Fibroblast of pulmonary artery (primary cell): ENCODE results near the gene FAM47E.

Source experiments
- DNase-seq: peaks from one replicate; pipeline ENCODE4 v3.0.0-alpha.2; 2010; ENCODE audit warnings: low read depth
- H3K4me3 ChIP-seq: replicated peaks from 2 replicates; pipeline ENCODE4 v1.5.1; 2011; ENCODE audit warnings: low read depth, mild to moderate bottlenecking, control low read depth, low read length, moderate library complexity
- TF ChIP-seq, protein P1 (sequence below): IDR thresholded peaks from 2 replicates; pipeline ENCODE4 v1.5.1; 2011; ENCODE audit warnings: mild to moderate bottlenecking, control low read depth, low read length, inconsistent platforms; ENCODE audit errors: missing control alignments

FAM47E gene

DNA sequence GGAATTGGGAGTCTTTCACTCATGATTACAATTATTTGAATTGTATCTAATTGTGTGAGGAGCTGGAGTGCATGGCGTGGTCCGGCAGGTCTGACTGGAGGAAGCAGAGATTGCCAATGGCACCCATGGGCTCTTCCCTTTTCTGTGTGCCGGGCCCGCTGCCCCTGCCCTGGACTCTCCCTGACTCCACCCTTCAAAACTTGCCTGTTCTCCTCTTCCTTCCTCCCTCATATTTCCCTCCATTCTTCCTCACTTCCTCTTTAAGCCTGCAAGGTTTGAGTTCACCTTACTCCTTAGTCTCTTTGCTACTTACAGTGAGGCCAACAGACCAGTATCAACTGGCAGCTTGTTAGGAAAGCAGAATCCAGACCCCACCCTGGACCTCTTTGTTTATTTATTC, 48.5 kb downstream of the FAM47E start:
- no peak overlapping the region for H3K4me3 ChIP-seq
- TF ChIP-seq, protein P1, sequence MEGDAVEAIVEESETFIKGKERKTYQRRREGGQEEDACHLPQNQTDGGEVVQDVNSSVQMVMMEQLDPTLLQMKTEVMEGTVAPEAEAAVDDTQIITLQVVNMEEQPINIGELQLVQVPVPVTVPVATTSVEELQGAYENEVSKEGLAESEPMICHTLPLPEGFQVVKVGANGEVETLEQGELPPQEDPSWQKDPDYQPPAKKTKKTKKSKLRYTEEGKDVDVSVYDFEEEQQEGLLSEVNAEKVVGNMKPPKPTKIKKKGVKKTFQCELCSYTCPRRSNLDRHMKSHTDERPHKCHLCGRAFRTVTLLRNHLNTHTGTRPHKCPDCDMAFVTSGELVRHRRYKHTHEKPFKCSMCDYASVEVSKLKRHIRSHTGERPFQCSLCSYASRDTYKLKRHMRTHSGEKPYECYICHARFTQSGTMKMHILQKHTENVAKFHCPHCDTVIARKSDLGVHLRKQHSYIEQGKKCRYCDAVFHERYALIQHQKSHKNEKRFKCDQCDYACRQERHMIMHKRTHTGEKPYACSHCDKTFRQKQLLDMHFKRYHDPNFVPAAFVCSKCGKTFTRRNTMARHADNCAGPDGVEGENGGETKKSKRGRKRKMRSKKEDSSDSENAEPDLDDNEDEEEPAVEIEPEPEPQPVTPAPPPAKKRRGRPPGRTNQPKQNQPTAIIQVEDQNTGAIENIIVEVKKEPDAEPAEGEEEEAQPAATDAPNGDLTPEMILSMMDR = no peak

DNA sequence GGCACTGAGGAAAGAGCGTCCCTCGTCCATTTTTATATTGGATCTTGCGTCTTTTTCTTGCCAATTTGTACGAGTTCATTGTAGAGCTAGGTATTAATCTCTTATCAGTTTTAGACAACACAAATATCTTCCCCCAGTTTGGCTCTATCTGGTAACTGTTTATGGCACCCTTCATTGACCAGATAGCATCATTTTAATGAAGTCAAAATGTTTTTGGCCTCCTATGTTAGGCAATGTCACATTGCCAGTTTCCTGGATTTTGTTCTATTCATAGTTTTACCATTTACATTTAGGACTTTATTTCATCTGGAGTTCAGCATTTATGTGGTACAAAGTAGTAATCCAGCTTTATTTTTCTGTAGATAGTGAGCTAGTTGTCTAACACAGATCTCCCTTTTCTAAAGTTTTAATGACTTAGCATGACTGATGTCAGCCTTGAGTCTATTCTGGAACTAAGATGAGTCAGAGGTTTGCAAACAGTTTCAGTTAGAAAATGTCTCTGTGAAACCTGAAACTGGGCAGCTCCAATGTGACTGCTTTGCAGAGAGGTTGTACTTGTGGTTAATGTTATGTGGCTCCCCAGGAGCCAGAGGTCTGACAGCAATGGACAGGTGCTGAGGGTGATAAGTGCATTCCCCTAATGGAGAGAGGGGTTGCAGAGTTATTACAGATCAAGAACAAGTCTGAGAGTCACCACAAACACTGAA, 49.7 kb downstream of the FAM47E start:
- no peak overlapping the region for H3K4me3 ChIP-seq
- peak; percentile 59 for DNase-seq
- TF ChIP-seq, protein P1 = no peak

More for the DNA sequence above, 48.5 kb downstream of the FAM47E start:
- DNase-seq = no peak

DNA sequence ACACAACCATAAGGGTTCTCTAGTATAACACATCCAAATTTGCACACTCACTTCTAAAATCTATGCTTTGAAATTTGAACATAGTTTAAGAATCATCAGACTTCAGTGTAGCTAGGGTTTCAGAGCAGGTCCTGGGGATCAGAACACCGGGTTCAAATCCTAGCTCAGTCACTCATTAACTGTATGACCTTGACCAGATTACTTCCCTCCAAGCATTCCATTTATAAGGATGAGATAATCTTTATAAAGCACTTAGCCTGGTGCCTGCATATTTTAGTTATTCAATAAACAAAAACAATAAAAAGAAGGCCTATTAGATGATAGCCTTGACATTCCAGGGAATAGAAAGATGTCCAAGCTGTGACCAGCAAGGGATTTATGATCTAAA, 50.2 kb downstream of the FAM47E start:
- DNase-seq = no peak
- TF ChIP-seq, protein P1 = no peak
- no peak overlapping the region for H3K4me3 ChIP-seq

DNA sequence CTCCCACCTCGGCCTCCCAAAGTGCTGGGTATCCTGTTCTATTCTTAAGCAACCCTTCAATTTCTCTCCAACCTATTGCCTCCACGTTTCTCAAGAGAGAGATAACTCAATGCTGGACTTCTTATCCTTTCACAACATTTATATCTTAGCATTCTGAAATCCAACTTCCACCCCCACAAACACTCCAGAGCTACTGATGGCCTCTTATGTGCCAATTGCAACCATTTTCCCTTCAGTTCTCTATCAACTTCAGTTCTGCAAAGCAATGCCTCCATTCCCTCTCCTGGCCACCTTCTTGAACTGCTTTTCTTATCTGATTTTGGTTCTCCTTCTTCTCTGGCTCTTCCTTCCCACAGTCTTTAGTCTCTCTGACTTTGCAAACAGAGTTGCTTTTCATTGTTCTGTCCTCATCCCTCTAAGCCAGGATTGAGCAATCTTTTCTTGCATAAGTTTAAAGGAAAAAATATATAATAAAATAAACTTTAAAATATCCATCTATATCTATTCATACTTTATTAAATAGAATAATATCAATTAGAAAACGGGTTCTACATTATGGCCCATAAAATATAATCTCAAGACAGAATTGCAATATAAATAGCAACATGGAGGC, 51.4 kb downstream of the FAM47E start:
- TF ChIP-seq, protein P1 = no peak
- no peak overlapping the region for H3K4me3 ChIP-seq
- peak; percentile 57 for DNase-seq

DNA sequence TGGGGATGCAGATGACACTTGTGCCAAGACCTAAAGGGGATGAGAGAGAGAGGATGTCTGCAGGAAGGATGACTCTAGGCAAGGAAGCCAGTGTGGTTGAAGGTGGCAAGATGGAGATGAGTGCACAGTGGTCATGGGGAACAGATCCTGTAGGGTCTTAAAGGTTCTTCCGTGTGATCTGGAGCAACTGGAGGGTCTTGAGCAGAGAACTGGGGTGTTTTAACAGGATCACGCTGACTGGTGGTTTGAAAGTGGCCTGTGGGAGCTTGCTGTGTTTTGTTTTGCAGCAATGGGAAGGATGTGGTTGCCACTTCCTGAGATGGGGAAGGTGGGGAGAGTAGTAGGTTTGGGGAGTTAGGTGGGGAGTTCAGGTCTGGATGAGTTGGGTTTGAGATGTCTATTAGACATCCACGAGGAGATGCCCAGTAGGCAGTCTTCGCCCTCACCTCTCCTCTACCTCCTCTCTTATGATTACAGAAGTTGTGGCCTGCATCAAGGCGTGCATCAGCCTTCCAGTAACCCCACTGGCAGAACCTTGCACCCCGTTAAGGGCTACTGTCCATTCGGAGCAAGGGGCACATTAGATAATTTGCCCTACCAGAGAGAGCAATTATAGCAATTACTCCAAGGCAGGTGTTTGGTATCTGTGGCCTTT, 53.6 kb downstream of the FAM47E start:
- peak overlapping the region; percentile 81 for H3K4me3 ChIP-seq
- TF ChIP-seq, protein P1 = no peak
- DNase-seq = no peak

DNA sequence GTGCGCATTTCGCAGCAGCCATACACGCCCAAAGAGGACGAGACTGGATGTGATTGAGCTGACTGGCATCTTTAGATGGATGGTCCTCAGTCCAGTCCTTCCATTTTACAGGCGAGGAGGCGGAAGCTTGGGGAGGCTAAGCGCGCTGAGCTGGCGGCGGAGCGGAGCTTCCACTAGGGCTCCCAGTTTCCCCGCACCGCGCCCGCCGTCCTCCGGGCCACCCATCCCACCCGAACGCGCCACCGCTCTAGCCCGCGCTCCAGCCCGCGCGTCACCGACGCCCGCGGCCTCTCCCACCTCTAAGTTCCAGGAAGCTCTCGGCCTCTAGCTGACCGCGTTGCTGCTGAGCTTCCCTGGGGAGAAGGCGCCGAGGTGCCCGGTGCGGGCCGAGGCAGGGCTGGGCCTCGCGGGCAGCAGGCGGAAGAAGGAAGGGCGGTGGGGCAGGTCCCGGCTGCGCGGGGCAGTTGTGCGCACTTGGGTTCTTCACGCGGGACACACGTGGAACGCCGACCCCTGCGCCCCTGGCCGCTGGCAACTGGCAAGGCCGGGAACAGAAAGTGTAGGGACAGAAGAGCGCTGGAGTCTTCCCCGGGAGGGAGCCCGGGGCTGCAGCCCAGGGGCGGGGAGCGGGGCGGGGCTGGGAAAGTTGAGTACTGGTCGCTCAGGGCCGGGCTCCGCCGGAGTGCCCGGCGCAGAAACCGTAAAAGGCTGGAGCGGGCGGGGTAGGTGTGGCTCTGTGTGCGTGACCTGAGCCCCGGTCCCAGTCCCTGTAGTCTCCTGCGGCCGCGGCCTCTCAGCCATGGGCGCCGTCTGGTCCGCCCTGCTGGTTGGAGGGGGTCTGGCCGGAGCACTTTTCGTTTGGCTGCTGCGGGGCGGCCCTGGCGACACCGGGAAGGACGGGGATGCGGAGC, 54.7 kb downstream of the FAM47E start, which contains the start of gene STBD1:
TSS of gene STBD1 (plus strand) at position 763 of the 911 bp plus-strand sequence. CDS start at position 800, 37 bp downstream.
- H3K4me3 ChIP-seq = peak within 1 kb of the TSS; percentile 81
- TF ChIP-seq, protein P1 = no peak
- DNase-seq = peak; percentile 57
